ENCODE measurements around the gene PLAGL1. TPM values are rescaled to one million over a fixed set of nuclear protein-coding genes. Genes with fewer than 3 reads are reported as not detected.
A peak's percentile ranks its signal among the peaks of the same experiment; 100 is the strongest.

The PLAGL1 gene
- total RNA-seq, 1 donor from 2014 or later: 10.9 TPM

- TF ChIP-seq CTCF (IDR thresholded peaks at IDR 0.05; ENCODE audit: insufficient read depth, low read length, poor library complexity, severe bottlenecking): no peak
- peak; percentile 18 for DNase-seq (ENCODE audit: low read depth)
- Histone ChIP-seq H3K27me3 (ENCODE audit: control insufficient read depth, insufficient read depth, low read length) (no peaks in the 10 kb centered on the region), H3K4me3 (ENCODE audit: low read depth, low read length) (no peak overlapping the region), H3K36me3 (ENCODE audit: control insufficient read depth, insufficient read depth, low read length) (no peaks in the 10 kb centered on the region)
Observed at GRCh38 chr6:144033816-144034735, 26.0 kb upstream of the PLAGL1 start.

- TF ChIP-seq CTCF (IDR thresholded peaks at IDR 0.05; ENCODE audit: insufficient read depth, low read length, poor library complexity, severe bottlenecking): no peak
- Histone ChIP-seq H3K4me3 (ENCODE audit: low read depth, low read length) (no peak overlapping the region), H3K27me3 (ENCODE audit: control insufficient read depth, insufficient read depth, low read length) (no peaks in the 10 kb centered on the region), H3K36me3 (ENCODE audit: control insufficient read depth, insufficient read depth, low read length) (no peaks in the 10 kb centered on the region)
- DNase-seq (ENCODE audit: low read depth): no peak
Observed at GRCh38 chr6:144029452-144029851, 21.4 kb upstream of the PLAGL1 start.

GRCh38 chr6:144027932-144028587 is 20.0 kb upstream of the PLAGL1 start:
- no peaks in the 10 kb centered on the region for H3K36me3 ChIP-seq (ENCODE audit: control insufficient read depth, insufficient read depth, low read length)
- no peak for DNase-seq (ENCODE audit: low read depth)
- no peaks in the 10 kb centered on the region for H3K27me3 ChIP-seq (ENCODE audit: control insufficient read depth, insufficient read depth, low read length)
- no peak for TF ChIP-seq CTCF (IDR thresholded peaks at IDR 0.05; ENCODE audit: insufficient read depth, low read length, poor library complexity, severe bottlenecking)
- no peak overlapping the region for H3K4me3 ChIP-seq (ENCODE audit: low read depth, low read length)

- DNase-seq (ENCODE audit: low read depth): no peak
- Histone ChIP-seq H3K4me3 (ENCODE audit: low read depth, low read length) (no peak overlapping the region), H3K27me3 (ENCODE audit: control insufficient read depth, insufficient read depth, low read length) (no peaks in the 10 kb centered on the region), H3K36me3 (ENCODE audit: control insufficient read depth, insufficient read depth, low read length) (no peaks in the 10 kb centered on the region)
- TF ChIP-seq CTCF (IDR thresholded peaks at IDR 0.05; ENCODE audit: insufficient read depth, low read length, poor library complexity, severe bottlenecking): no peak
Observed at GRCh38 chr6:144023216-144023615, 15.2 kb upstream of the PLAGL1 start.

- no peaks in the 10 kb centered on the region for H3K36me3 ChIP-seq (ENCODE audit: control insufficient read depth, insufficient read depth, low read length)
- no peak for TF ChIP-seq CTCF (IDR thresholded peaks at IDR 0.05; ENCODE audit: insufficient read depth, low read length, poor library complexity, severe bottlenecking)
- no peak overlapping the region for H3K4me3 ChIP-seq (ENCODE audit: low read depth, low read length)
- H3K27me3 ChIP-seq (ENCODE audit: control insufficient read depth, insufficient read depth, low read length): no peaks in the 10 kb centered on the region
- DNase-seq (ENCODE audit: low read depth): no peak
Observed at GRCh38 chr6:144019929-144020328, 11.9 kb upstream of the PLAGL1 start.

Measured in kidney epithelial cell (primary cell).